GM19438 (cell line): Measurements from ENCODE around the gene SPAG7.

Experiments
- ATAC-seq: cut with Tn5 transposase; IDR thresholded peaks from one replicate; pipeline ENCODE4 v1.9.1; 2021; ENCODE audit warnings: low read depth; ENCODE audit not compliant: unreplicated experiment

SPAG7 gene

DNA sequence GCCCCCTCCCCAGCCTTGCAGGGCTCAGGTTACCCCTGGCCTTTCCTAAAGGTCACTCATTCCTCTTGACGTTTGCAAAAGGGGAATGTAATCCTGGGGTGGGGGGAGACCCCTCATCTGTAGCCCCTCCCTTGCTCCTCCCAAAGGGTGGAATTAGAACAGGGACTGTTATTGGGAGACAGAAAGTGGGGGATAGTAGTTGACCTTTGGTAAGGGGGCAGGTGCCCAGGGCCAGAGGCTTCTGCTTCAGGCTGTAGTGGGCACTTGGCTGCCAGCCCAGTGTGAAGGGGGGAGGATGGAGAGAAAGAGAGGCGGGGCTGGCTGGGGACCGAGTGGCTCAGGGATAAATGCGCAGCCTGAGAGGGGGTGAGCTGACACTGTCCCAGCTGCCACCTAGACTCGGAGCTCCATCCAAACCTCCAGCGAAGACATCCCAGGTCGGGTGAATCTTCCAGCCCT is 16.8 kb downstream of the SPAG7 start, which contains the start of gene ENO3:
ENO3 (plus strand) TSS at position 374 of the 459 bp plus-strand sequence. CDS start 711 bp downstream, outside the sequence.
- ATAC-seq = no peak

DNA sequence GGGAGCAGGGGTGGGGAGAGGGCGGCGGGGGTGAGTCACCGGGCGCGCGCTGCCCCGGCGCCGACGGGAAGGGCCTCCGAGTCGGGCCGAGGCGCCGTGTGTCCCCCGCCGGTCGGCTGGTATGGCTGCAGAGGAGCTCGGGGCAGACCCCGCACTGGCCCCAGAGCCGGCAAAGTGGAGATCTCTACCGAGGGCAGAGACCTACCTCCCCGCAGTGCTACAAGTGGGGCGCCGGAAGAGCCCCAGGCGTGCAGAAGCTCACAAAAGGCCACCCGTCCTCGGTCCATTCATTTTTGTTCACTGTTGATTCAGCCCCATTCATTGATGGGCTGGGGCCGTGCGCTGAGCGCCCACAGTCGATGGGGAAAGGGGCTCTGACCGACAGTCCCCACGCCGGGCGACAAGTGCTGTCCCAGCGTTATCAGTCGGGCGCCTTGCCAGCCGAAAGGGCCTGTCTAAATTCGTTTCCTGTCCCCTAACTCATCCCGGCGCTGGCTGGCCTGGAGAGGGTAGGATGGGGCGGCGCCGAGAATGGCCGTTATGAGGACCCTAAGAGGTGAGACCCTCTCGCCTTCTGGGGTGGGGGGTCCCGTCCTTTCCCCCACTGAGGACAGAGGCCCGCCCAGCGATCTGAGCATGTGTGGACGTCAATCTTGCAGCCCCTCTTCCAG is 17.4 kb downstream of the SPAG7 start:
- ATAC-seq = no peak

DNA sequence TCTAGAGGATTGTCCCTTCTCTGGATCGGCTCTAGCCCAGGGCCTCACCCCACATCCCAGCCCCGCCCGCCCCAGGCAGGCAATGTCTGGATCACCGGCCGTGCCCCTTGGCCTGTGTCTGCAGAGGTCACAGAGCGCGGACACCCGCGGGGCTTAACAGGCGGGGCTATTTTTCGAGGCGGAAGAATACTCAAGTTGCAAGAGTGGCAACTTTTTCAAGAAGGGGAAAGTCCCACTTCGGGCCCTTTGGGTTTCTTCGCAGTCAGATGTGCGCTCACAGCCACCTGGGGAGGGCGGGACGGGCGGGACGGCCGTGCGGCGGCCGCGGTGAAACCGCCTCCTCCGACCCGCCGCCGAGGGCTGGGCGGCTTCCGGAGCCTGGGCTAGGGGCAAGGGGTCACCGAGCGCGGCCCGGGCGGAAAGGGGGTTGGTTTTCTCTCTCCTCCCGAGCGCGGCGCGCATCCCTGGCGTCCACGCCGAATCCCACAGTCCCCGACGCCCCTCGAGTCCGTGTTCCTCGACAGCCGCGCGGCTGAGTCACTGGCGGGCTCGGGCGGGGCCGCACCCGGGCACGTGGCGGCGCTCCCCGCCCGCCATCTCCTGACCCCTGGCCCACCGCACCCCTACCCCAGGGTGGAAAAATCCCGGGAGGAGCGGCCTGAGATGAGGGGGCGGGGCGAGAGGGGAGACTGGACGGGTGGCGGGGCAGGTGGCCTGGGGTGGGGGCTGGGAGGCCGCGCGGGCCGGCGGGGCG is 18.1 kb downstream of the SPAG7 start:
- peak; percentile 27 for ATAC-seq

DNA sequence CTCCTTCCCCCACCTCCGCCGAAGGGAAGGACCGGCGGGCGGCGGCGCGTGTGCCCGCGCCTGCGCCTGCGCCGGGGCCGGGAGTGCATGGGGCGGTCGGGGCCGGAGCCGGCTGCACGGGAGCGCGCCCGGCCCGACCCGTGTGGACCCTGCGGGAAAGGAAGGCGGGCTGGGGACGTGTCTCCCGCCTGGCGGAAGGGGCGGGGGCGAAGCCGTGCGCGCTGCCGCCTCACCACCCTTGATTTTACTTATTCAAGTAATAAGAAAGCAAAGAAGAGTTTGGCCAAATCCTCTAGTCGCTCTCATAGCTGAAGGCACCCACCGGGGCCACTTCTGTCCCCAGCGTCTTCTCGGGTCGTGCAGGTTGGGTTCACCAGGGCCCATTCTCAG is 18.7 kb downstream of the SPAG7 start:
- peak; percentile 35 for ATAC-seq

DNA sequence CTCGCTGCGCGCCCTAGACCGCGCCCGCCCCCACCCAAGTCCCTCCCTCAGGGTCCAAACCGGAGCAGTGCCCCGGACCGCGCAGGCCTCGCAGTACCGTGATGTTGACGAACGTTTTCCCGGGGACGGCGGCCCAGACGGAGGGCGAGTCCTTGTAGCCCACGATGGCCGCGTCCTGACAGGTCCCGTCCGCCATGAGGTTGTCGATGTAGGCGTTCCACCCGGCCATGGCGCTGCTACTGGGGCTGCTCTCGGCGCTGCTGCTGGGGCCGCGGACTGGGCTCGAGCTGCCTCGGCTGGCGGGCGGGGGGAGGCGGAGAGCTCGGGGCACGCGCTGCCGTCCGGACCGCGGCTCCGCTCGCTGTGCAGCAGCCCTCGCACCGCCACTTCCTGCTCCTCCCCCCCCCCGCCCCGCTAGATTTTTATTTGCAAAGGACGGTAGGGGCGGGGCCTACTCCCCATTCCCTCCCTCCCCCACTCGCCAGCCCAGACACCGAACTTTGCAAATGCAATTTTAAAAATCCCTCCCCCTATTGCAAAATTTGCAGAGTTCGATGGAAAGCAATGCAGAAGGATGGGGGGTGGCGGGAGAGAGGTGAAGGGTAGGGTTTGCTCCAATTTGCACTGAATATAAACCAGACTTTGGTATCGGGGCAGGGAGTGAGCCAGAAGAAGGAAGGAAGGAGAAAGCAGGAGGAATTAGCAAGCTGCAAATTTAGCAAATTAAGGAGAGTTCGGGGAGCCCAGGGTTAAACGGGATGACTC is 19.3 kb downstream of the SPAG7 start, which contains the start of gene PFN1:
PFN1 (minus strand) TSS at position 365 of the 765 bp plus-strand sequence; CDS start at position 229, 136 bp downstream.
- no peak for ATAC-seq

DNA sequence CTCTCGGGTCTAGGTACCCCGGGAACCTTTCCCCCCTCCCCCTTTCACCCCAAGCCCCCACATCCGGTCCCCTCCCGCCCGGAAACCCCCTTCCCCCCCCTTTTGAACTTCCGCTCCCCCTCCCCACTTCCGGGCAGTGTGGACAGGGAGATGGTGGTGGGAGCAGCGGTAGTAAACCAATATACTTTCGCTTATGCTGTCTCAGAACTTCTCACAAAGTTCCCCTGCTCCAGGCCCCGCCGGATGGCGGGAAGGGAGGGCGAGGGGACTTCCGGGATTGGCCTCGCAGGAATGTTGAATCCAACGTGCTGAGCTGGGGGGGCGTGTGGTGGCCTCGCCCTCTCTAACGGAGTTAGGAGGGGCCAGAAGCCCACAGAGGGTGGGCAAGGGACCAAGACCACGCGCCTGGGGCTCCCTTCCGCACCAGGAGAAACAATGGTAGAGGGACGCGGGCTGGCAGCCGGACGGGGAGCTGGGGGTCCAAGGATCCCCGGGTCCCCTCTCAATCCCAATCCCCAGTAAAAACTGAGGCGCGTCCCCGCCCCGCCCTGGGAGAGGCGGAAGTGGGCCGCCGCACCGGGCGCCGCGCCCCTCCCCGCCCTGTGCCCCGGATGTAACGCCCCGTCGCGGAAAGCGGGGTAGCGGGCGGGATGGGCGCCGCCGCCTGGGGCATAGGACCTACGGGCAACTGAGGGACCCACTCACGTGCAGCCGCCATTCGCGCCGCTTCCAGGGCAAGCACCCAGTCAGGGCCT is 20.0 kb downstream of the SPAG7 start:
- ATAC-seq = no peak

DNA sequence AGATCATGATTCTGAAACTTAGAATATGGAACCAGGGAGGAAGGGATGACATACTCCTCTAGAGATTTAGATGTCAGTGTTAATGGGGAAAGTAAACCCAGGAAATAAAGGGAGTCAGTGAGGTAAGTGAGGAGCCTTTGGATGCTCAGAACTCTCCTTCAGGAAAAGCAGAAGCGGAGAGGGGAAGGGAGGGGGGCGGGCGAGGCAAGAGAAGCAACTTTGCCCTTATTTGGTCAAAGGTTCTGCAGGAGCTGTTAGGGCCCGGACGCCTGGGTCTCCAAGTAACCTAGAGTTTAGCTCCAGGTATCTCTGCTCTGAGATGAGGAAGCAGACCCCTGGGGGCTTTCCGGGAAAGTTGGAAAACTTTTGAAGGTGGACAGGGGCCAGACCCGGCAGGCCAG is 20.6 kb downstream of the SPAG7 start:
- ATAC-seq = no peak

DNA sequence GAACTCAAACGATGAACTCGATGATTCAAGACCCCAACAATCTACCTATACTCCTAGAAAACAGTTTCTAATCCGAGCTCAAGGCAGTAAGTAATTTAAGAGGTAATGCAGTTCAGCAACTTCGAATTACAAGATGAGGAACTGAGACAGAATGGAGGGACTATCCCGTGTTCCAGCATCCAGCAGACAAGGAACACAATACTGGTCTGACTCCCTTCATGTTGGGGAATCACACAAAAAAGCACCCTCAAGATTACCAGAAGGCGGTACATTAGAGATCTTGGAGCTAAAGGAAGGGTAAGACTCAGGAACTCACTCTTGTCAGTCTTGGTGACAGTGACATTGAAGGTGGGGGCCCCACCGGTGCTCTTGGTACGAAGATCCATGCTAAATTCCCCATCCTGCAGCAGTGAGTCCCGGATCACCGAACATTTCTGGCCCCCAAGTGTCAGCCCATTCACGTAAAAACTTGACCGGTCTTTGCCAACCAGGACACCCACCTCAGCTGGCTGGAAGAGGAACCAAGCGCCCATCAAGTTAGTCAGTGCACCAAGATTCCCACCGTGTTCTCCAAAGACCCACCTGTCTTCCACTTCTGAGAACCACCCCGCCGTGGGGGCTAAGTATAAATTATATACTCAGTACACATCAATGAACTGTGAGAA is 21.2 kb downstream of the SPAG7 start:
- ATAC-seq = no peak

DNA sequence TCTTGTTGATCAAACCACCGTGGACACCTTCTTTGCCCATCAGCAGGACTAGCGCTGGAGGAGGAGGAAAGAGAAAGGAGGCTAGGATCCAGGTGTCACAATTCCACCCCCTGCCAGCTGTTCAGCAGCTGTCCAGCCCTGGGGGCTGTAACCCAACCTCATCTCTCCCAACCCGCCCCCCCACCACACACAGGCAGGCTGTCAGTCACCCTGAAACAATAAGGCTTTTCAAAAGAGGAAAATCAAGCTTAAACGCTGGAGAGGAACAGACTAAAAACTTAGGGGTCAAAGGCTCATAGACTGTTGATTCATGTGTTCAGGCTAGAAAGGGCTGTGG is 21.7 kb downstream of the SPAG7 start:
- no peak for ATAC-seq

DNA sequence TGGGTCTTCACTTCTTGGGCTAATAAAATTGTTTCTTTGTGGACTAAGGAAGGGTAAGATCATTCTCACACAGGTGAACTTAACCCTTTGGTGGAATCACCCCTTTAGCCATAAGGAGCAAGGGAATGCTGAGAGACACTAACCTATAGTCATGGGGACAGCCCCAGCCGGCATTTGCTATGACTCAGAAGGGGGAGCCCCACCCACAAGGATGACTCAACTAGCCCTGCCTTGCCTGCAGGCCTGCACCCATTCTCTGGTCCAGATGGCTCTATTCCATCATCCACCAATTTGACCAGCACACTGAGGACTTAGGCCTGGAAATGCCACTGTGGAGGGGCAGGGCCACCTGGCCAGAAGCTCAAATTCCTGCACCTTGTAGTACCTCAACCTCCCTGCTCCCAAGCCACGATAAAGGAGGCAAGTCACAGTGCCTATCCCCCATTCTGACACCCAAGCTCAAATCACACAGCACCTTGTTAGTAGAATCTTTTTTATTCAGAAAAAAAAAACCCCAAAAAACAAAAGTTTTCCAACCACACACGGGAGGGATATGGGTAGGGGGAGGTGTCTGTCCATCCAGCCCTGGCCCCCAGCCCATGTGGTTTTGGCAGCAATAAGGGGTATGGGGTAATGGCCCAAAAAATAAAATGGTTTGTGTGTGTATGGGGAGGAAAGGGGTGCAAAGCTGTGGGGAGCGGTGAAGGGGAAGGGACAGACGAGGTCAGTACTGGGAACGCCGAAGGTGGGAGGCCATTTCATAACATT is 22.3 kb downstream of the SPAG7 start:
- no peak for ATAC-seq

DNA sequence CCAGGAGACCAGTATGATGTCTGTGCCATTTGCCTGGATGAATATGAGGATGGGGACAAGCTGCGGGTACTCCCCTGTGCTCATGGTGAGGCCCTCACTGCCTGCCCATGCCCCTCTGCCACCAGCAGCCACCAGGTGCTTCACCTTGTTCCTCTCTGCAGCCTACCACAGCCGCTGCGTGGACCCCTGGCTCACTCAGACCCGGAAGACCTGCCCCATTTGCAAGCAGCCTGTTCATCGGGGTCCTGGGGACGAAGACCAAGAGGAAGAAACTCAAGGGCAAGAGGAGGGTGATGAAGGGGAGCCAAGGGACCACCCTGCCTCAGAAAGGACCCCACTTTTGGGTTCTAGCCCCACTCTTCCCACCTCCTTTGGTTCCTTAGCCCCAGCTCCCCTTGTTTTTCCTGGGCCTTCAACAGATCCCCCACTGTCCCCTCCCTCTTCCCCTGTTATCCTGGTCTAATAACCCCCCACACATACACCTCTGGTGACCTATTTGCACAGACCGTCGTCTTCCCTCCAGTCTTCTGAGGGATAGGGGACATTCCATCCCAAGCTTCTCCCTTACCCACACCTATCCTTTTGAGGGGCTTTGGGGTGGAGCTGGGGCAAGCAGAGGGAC is 23.0 kb downstream of the SPAG7 start:
- no peak for ATAC-seq

DNA sequence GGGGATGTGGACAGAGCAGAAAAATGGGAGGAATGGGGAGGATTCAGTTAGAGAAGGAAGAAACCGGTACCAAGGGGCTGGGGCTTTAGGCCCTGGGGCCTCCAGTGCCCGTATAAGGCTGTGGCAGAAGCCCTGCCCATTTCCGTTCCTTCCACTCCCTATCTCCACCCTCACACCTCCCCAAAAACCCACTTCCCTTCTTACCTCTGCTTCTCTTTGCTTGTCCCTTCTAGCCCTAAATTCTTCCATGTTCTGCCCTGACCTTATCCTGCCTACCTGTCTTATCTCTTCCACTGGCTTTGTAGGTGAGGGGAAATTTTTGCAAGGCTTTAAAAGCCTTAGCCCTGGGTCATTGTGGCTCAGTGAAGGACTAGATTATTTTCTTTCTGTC is 23.5 kb downstream of the SPAG7 start:
- no peak for ATAC-seq

DNA sequence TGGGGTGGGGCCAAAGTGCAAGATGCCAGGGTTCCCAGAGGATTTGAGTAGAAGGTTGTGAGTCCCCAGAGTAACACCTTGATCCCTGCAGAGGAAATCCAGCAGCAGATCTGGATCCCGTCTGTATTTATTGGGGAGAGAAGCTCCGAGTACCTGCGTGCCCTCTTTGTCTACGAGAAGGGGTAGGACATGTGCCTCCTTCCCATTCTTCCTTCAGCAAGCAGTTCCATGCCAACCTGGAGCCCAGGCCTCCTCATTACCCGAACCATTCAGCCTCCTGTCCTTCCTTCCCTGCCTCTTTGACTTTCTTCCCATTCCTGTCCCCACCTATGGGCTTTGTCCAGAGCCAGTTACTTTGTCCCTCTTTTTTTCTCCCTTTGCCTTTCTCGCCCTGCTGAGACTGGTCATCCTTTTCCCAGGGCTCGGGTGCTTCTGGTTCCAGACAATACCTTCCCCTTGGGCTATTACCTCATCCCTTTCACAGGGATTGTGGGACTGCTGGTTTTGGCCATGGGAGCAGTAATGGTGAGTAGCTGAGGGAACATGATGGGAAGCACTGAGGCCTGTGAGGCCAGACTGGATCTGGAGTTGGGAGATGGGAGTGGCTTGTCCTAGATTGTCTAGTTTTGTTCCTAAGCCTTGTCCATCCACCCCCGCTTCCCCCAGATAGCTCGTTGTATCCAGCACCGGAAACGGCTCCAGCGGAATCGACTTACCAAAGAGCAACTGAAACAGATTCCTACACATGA is 24.7 kb downstream of the SPAG7 start:
- no peak for ATAC-seq

DNA sequence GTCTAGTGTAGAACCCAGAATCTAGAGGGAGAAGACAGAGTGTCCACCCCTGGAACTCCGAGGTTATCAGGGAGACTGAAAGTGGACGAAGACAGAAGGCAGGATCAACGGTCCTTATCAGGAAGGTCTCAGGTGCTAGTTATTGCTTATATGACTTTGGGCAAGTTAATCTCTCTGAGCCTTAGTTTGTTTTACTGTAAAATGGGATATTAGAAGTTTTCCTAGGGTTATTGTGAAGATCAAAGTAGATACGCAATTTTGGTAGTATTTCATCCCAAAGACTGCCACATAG is 26.4 kb downstream of the SPAG7 start:
- ATAC-seq = no peak

DNA sequence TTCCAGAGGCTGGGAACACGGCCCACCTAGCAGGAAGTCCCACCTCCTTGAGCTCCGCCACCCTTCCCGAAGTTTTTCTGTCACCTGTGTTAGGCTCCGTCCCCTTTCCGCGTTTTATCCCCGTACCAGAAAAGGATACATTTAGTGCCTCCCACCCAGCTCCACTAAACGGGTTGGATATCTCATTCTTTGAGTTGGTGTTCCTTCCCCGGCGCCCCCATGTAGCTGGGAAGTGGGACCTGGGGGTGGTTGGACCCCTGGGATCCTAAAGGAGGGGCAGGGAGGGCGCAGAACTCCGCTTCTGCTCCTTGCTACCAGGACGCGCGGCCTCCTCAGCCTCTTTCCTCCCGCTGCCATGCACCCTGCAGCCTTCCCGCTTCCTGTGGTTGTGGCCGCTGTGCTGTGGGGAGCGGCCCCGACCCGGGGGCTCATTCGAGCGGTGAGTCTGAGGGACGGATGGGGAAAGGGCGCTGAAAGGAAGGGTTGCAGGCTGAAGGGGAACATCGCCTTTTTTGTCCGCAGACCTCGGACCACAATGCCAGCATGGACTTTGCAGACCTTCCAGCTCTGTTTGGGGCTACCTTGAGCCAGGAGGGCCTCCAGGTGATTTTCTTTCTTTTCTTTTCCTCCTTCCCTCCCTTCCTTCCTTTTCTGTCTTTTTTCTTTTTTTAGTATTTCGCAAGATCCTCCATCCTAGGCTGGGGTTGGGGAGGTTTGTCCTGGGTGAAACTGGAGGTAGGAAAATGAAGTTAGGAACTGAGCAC is 26.9 kb downstream of the SPAG7 start:
- ATAC-seq = no peak

DNA sequence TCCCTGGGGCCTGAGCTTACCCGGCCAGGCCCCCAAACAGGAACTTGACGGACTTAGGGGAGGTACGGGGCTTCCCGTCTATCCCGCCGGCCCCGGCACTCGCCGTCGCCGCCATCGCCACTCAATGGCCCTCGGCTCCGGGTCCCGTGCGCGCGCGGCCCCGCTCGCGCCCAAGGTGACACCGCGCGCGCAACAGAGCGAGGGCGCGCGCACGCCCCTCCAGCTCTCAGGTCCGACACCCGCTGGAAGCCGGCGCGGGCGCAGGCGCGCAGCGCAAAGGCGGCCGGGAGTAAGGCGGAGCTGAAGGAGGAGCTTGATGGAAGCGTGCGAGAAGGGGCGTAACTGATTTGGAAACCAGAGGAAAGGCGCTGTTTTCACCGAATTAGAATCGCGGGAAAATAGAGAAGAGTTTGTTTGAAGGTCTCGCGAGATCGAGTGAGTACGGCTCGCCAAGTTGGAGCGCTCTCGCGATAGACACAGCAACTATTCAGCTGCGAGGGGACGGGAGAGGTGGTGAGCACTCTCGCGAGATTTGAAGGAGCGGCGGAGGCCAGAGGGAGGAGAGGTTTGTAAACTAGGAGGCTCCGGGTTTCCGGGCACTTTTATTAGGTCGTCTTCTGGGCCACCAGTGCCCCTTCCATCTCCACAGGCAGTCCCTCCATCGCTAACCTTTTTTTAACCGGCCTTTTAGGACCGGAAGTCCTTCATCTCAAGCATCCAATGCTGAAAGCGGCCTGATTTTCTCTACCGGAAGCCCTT is 27.6 kb downstream of the SPAG7 start, which contains the start of the genes RNF167 and SLC25A11:
RNF167 (plus strand) TSS at position 473 of the 759 bp plus-strand sequence. CDS start 642 bp downstream, outside the sequence.
SLC25A11 (minus strand) TSS at position 251 of the 759 bp plus-strand sequence; CDS start at position 115, 136 bp downstream.
- peak; percentile 67 for ATAC-seq

DNA sequence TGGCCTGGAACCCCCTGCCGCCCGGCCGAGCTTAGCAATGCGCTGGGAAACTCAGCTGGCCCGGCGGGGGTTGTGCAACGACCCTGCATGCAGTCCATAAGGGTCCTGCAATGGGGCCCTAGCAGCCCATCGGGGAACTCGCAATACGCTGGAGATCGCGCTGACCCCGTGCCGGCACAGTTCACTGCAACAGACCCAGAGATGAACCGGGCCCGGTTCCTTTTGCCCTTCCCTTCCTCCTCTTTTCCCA is 28.1 kb downstream of the SPAG7 start:
- ATAC-seq = no peak
